Aortic smooth muscle cell (primary cell): ENCODE results near the gene JAG1. TPM values are rescaled to one million over a fixed set of nuclear protein-coding genes. Genes with fewer than 3 reads are reported as not detected.

Experiments
- total RNA-seq: library from RNA; depleted of rRNA; stranded (reverse); fragments of >200 nt; gene quantifications from 2 replicates; pipeline ENCODE4 v1.2.3, GENCODE V29; 2014

The JAG1 gene
- 180 and 219 TPM in 2 replicates for total RNA-seq

DNA sequence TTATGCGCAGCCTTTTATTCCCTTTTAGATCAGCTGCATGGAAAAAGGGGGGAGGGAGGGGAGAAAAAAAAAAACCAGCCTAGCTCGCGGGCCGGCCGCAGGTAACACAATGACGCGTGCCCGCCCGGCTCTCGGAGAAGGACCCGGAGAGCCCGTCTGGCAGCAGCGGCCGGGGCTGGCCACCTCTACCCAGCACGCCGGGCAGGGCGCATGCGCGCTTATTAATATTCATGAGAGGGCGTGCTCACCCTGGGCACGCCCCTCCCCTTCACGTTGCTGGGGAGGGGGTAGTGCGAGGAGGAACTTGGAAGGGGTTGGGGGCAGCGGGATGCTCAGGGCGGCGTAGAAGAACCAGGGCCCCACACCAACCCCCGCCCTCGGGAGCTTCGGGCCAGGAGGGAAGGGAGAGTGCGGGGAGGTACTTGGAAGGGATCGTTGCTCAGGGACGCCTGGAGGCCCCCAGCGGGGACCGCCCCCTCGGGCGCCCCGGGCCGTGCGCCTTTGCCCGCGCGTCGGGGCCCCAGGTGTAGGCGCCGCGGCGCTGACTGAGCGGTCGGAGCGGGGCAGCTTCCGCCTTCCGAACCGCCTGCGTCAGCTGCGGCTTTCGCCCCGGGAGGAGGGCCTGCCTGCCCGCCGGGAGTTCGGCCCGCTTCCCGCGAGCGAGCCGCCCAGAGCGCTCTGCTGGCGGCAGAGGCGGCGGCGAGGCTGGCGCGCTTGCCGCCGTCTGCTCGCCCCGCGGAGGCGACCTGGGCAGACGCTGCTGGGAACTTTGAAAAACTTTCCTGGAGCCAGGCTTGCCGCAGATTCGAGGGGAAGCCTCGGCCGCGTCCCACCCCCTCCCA is at the start of gene JAG1:
JAG1 (minus strand) TSS at position 158 of the 842 bp plus-strand sequence. CDS start 469 bp downstream, outside the sequence.

Other genes with a start within 250 kb of the JAG1 start
- 5.2 and 7.2 TPM in 2 replicates for gene MKKS, start 239.8 kb downstream of the JAG1 start, total RNA-seq
- gene SLX4IP, start 238.7 kb downstream of the JAG1 start, total RNA-seq = 4.5 and 5.9 TPM in 2 replicates